ENCODE measurements around the gene PABPN1. TPM values are rescaled to one million over a fixed set of nuclear protein-coding genes. Genes with fewer than 3 reads are reported as not detected.

PABPN1 gene
- total RNA-seq, 6 experiments from 2014 or later: 128 to 147 (median 137) TPM

DNA sequence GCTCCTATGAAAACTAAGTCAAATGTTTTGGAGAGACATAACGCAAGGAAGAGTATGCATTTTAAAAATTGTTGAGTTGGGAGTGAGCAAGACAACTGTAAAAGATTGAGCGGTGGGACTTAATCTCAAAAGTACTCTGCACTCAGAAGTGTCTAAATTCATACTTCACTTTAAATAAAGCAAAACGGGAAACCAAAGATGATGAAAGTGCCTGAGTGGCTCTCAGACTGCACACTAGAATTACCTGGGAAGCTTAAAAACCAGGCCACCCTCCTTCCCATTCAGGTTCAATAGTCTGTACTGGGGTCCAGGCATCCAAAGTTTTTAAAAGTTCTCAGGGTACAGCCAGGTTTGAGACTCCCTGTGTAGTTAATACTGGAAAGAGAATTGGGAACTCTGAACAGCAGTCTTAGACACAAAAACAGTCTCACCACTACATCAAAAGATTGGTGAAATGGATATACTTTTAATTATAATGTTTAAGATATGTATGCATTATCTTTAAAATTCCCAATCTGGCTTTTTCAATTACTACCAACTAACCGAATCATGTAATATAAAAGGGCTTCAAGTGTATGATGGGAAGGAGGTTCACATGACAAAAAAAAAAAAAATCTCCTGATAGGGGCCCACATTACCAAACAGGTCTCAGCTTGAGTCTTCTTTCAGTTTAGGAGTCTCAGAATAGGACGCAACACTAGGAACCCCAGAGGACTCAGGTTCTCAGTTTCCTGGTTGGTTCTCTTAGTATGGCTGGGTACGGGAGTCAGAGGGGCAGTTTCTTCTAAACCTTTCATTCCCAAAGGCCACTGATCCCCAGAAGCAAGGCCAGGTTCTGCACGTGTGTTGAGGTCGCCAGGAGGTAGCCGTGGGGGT is 36.4 kb upstream of the PABPN1 start:
- no peak for DNase-seq
- TF ChIP-seq, protein P1, sequence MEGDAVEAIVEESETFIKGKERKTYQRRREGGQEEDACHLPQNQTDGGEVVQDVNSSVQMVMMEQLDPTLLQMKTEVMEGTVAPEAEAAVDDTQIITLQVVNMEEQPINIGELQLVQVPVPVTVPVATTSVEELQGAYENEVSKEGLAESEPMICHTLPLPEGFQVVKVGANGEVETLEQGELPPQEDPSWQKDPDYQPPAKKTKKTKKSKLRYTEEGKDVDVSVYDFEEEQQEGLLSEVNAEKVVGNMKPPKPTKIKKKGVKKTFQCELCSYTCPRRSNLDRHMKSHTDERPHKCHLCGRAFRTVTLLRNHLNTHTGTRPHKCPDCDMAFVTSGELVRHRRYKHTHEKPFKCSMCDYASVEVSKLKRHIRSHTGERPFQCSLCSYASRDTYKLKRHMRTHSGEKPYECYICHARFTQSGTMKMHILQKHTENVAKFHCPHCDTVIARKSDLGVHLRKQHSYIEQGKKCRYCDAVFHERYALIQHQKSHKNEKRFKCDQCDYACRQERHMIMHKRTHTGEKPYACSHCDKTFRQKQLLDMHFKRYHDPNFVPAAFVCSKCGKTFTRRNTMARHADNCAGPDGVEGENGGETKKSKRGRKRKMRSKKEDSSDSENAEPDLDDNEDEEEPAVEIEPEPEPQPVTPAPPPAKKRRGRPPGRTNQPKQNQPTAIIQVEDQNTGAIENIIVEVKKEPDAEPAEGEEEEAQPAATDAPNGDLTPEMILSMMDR (IDR thresholded peaks at IDR 0.05): no peak
- Mint-ChIP-seq H3K4me1 (ENCODE audit: low read depth) (peaks cover 23% of the 10 kb centered on the region), H3K36me3 (ENCODE audit: low read depth) (no peaks in the 10 kb centered on the region), H3K27ac (peak overlapping the region; percentile 57), H3K9me3 (no peaks in the 10 kb centered on the region), H3K27me3 (ENCODE audit: insufficient read depth) (peaks cover under 1% of the 10 kb centered on the region; the same call in 1 of the 2 replicates), H3K4me3 (peak overlapping the region; percentile 98)

GRCh38 chr14:23285530-23286019 is 35.7 kb upstream of the PABPN1 start:
- H3K4me3 Mint-ChIP-seq: peak overlapping the region; percentile 98
- TF ChIP-seq, protein P1 (IDR thresholded peaks at IDR 0.05): no peak
- H3K9me3 Mint-ChIP-seq: no peaks in the 10 kb centered on the region
- no peak for DNase-seq
- H3K4me1 Mint-ChIP-seq (ENCODE audit: low read depth): peaks cover 23% of the 10 kb centered on the region
- peak overlapping the region; percentile 57 for H3K27ac Mint-ChIP-seq
- peaks cover 2% of the 10 kb centered on the region; the same call in 1 of the 2 replicates for H3K27me3 Mint-ChIP-seq (ENCODE audit: insufficient read depth)
- H3K36me3 Mint-ChIP-seq (ENCODE audit: low read depth): no peaks in the 10 kb centered on the region

DNA sequence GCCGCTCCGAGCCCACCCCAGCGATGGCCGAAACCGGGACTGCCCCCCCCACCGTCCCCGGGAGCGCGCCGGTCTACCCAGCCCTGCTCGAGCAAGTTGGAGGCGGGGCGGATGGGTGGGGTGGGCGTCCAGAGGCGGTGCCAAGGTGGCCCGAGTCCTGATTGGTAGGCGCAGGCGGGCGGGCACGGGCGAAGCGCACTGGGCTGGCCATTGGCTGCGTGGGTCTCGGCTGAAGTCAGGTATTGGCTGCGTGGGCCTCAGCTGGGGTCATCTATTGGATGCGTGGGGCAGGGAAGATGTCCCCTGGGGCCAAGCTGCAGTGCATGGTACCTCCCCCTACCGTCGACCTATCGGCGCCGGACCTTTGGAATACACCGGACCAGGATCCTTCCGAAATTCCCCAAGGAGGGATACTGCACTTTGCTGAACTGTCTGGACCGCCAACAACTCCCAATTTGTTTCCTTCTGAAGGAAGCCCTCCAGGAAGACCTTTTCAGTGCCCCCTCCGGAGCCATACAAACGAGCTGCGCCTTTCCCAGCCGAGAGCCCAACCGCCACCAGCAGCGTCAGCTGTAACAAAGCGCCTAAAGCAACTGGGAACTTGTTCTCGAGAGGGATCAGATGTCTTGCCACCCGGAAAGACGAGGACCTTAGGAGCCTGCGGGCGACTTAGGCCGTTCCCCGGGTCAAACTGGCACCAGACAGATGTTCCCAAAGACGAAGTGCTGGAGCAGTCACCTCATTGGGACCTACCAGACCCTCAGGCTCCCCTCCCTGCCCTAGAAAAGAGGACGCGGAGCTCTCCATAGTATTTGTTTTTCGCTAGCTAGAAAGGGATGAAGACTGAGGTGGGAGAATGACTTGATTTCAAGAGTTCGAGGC is 35.0 kb upstream of the PABPN1 start, which contains the start of gene HOMEZ:
HOMEZ (minus strand) TSS at position 113 of the 882 bp plus-strand sequence. CDS start 180 bp downstream, outside the sequence.
- TF ChIP-seq, protein P1 (IDR thresholded peaks at IDR 0.05): peak; percentile 64
- Mint-ChIP-seq H3K36me3 (ENCODE audit: low read depth) (no peaks in the 10 kb centered on the region), H3K27me3 (ENCODE audit: insufficient read depth) (peaks cover 2% of the 10 kb centered on the region; the same call in 1 of the 2 replicates), H3K27ac (peak within 1 kb of the TSS; percentile 96), H3K4me3 (peak within 1 kb of the TSS; percentile 98), H3K4me1 (ENCODE audit: low read depth) (peaks cover 23% of the 10 kb centered on the region), H3K9me3 (no peaks in the 10 kb centered on the region)
- DNase-seq: peak; percentile 99

GRCh38 chr14:23286902-23287479 is 34.3 kb upstream of the PABPN1 start:
- H3K27me3 Mint-ChIP-seq (ENCODE audit: insufficient read depth): peaks cover 2% of the 10 kb centered on the region; the same call in 1 of the 2 replicates
- peak overlapping the region; percentile 98 for H3K4me3 Mint-ChIP-seq
- H3K4me1 Mint-ChIP-seq (ENCODE audit: low read depth): peaks cover 23% of the 10 kb centered on the region
- DNase-seq: no peak
- TF ChIP-seq, protein P1 (IDR thresholded peaks at IDR 0.05): no peak
- H3K36me3 Mint-ChIP-seq (ENCODE audit: low read depth): no peaks in the 10 kb centered on the region
- H3K9me3 Mint-ChIP-seq: no peaks in the 10 kb centered on the region
- H3K27ac Mint-ChIP-seq: peak overlapping the region; percentile 96
